Measurements from ENCODE around the gene B3GNT5.

- TF ChIP-seq CTCF (IDR thresholded peaks at IDR 0.05) = no peak
- TF ChIP-seq POLR2A (IDR thresholded peaks at IDR 0.05) = no peak
- no peak for TF ChIP-seq POLR2AphosphoS5 (IDR thresholded peaks at IDR 0.05; ENCODE audit: insufficient read depth in 1 of 2, low read depth in 1 of 2)
Measured at GRCh38 chr3:183310936-183311335, 57.9 kb downstream of the B3GNT5 start.
